Measurements from ENCODE around the gene IGFBP1.

IGFBP1 gene

GRCh38 chr7:45893374-45893995 lies 5.2 kb downstream of the IGFBP1 start:
- Histone ChIP-seq H3K36me3 (ENCODE audit: control insufficient read depth, low read depth, low read length) (no peaks in the 10 kb centered on the region), H3K4me3 (ENCODE audit: low read length) (no peak overlapping the region), H3K27ac (ENCODE audit: low read length) (no peak overlapping the region), H3K4me1 (ENCODE audit: control insufficient read depth, low read depth, low read length) (peaks cover 5% of the 10 kb centered on the region), H3K27me3 (ENCODE audit: control insufficient read depth, insufficient read depth, low read length) (peaks cover 26% of the 10 kb centered on the region), H3K9ac (ENCODE audit: low read length) (no peak overlapping the region), H3K9me3 (ENCODE audit: control insufficient read depth, low read depth, low read length) (no peaks in the 10 kb centered on the region)

- H3K4me1 ChIP-seq (ENCODE audit: control insufficient read depth, low read depth, low read length), result peaks cover 4% of the 10 kb centered on the region
- no peaks in the 10 kb centered on the region for H3K9me3 ChIP-seq (ENCODE audit: control insufficient read depth, low read depth, low read length)
- H3K36me3 ChIP-seq (ENCODE audit: control insufficient read depth, low read depth, low read length), result no peaks in the 10 kb centered on the region
- H3K27ac ChIP-seq (ENCODE audit: low read length), result no peak overlapping the region
- no peak overlapping the region for H3K9ac ChIP-seq (ENCODE audit: low read length)
- H3K4me3 ChIP-seq (ENCODE audit: low read length), result no peak overlapping the region
- H3K27me3 ChIP-seq (ENCODE audit: control insufficient read depth, insufficient read depth, low read length), result peaks cover 19% of the 10 kb centered on the region
Measured at GRCh38 chr7:45893996-45894664, 5.8 kb downstream of the IGFBP1 start.

DNA sequence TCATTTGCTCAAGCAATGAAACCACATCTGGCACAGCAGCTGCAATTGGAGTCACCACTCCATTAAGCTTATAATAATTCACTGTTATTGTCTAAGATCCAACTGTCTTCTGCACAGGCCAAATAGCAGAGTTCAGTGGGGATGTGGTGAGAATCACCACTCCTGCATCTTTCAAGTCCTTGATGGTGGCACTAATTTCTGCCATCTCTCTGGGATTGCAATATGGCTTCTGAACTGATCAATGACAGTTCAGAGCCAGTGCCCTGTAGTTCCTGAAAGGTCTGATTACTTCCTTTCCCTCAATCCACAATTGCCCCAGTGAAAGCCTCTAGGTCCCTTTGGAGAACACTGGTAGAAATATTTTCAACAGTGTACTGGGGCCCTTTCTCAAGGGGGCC lies 6.4 kb downstream of the IGFBP1 start:
- Histone ChIP-seq H3K4me1 (ENCODE audit: control insufficient read depth, low read depth, low read length) (no peaks in the 10 kb centered on the region), H3K9me3 (ENCODE audit: control insufficient read depth, low read depth, low read length) (no peaks in the 10 kb centered on the region), H3K27ac (ENCODE audit: low read length) (no peak overlapping the region), H3K4me3 (ENCODE audit: low read length) (no peak overlapping the region), H3K9ac (ENCODE audit: low read length) (no peak overlapping the region), H3K36me3 (ENCODE audit: control insufficient read depth, low read depth, low read length) (no peaks in the 10 kb centered on the region), H3K27me3 (ENCODE audit: control insufficient read depth, insufficient read depth, low read length) (peaks cover 14% of the 10 kb centered on the region)

DNA sequence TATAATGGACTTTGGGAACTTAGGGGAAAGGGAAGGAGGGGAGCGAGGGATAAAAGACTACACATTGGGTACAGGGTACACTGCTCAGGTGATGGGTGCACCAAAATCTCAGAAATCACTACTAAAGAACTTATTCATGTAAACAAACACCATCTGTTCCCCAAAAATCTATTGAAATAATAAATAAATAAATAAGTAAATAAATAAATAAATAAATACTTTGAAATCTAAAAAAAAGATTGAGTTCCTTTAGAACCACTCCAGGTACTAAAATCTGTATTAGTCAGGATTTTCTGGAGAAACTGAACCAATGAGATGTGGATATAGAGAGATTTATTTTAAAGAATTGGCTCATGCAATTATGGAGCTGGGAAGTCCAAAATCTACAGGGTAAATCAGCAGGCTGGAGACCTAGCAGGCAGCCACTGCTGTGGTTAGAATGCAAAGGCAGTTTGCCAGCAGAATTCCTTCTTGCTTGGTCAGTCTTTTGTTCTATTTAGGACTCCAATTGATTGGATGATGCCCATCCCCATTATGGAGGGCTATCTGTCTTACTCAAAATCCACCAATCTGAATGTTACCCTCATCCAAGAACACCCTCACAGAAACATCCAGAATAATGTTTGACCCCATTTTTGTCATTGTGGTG lies 8.9 kb downstream of the IGFBP1 start:
- H3K4me1 ChIP-seq (ENCODE audit: control insufficient read depth, low read depth, low read length), result no peaks in the 10 kb centered on the region
- no peak overlapping the region for H3K9ac ChIP-seq (ENCODE audit: low read length)
- no peaks in the 10 kb centered on the region for H3K27me3 ChIP-seq (ENCODE audit: control insufficient read depth, insufficient read depth, low read length)
- no peaks in the 10 kb centered on the region for H3K36me3 ChIP-seq (ENCODE audit: control insufficient read depth, low read depth, low read length)
- no peak overlapping the region for H3K27ac ChIP-seq (ENCODE audit: low read length)
- no peak overlapping the region for H3K4me3 ChIP-seq (ENCODE audit: low read length)
- no peaks in the 10 kb centered on the region for H3K9me3 ChIP-seq (ENCODE audit: control insufficient read depth, low read depth, low read length)

DNA sequence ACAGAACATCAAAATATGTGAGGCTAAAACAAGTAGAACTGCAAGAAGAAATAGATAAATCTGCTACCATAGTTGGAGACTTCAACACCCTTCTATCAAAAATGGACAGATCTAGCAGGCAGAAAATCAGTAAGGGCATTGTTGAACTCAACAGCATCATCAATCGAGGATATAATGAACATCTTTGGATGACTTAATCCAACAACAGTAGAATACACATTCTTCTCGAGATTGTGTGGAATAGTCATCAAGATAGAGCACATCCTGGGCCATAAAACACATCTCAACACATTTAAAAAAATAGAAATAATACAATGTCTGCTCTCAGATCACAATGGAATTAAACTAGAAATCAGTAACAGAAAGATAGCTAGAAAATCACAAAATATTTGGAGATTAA lies 9.9 kb downstream of the IGFBP1 start:
- Histone ChIP-seq H3K4me1 (ENCODE audit: control insufficient read depth, low read depth, low read length) (no peaks in the 10 kb centered on the region), H3K36me3 (ENCODE audit: control insufficient read depth, low read depth, low read length) (no peaks in the 10 kb centered on the region), H3K9ac (ENCODE audit: low read length) (no peak overlapping the region), H3K9me3 (ENCODE audit: control insufficient read depth, low read depth, low read length) (no peaks in the 10 kb centered on the region), H3K27ac (ENCODE audit: low read length) (no peak overlapping the region), H3K4me3 (ENCODE audit: low read length) (no peak overlapping the region), H3K27me3 (ENCODE audit: control insufficient read depth, insufficient read depth, low read length) (no peaks in the 10 kb centered on the region)

GRCh38 chr7:45901566-45901965 lies 13.3 kb downstream of the IGFBP1 start:
- Histone ChIP-seq H3K4me1 (ENCODE audit: control insufficient read depth, low read depth, low read length) (no peaks in the 10 kb centered on the region), H3K27me3 (ENCODE audit: control insufficient read depth, insufficient read depth, low read length) (no peaks in the 10 kb centered on the region)

GRCh38 chr7:45902820-45903219 lies 14.5 kb downstream of the IGFBP1 start:
- H3K9me3 ChIP-seq (ENCODE audit: control insufficient read depth, low read depth, low read length), result no peaks in the 10 kb centered on the region
- no peak overlapping the region for H3K4me3 ChIP-seq (ENCODE audit: low read length)
- H3K4me1 ChIP-seq (ENCODE audit: control insufficient read depth, low read depth, low read length), result no peaks in the 10 kb centered on the region
- no peak overlapping the region for H3K27ac ChIP-seq (ENCODE audit: low read length)
- H3K9ac ChIP-seq (ENCODE audit: low read length), result no peak overlapping the region
- no peaks in the 10 kb centered on the region for H3K36me3 ChIP-seq (ENCODE audit: control insufficient read depth, low read depth, low read length)
- H3K27me3 ChIP-seq (ENCODE audit: control insufficient read depth, insufficient read depth, low read length), result no peaks in the 10 kb centered on the region

More at GRCh38 chr7:45901566-45901965, 13.3 kb downstream of the IGFBP1 start:
- Histone ChIP-seq H3K4me3 (ENCODE audit: low read length) (no peak overlapping the region), H3K36me3 (ENCODE audit: control insufficient read depth, low read depth, low read length) (no peaks in the 10 kb centered on the region), H3K9me3 (ENCODE audit: control insufficient read depth, low read depth, low read length) (no peaks in the 10 kb centered on the region), H3K27ac (ENCODE audit: low read length) (no peak overlapping the region), H3K9ac (ENCODE audit: low read length) (no peak overlapping the region)

DNA sequence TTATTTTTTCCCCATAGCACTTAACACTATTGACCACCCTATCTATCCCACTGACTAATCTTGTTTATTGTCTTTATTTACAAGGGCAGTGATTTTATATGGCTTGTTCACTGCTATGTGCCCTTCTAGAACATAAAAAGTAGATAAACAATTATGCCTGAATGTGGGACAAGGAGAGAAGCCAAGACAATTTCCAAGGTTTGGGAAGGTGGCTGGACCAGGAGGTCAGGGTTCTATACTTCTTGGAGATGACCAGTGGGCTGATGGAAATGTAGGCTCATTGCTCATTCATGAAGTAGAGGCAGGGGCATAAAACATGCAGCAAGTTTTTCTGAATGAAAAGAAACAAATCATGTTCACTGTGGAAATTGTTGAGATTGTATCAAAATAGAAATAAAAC lies 21.3 kb downstream of the IGFBP1 start:
- no peaks in the 10 kb centered on the region for H3K4me1 ChIP-seq (ENCODE audit: control insufficient read depth, low read depth, low read length)
- no peak overlapping the region for H3K9ac ChIP-seq (ENCODE audit: low read length)
- no peak overlapping the region for H3K27ac ChIP-seq (ENCODE audit: low read length)

GRCh38 chr7:45910855-45911254 lies 22.6 kb downstream of the IGFBP1 start:
- H3K9me3 ChIP-seq (ENCODE audit: control insufficient read depth, low read depth, low read length), result no peaks in the 10 kb centered on the region
- no peaks in the 10 kb centered on the region for H3K27me3 ChIP-seq (ENCODE audit: control insufficient read depth, insufficient read depth, low read length)
- no peak overlapping the region for H3K9ac ChIP-seq (ENCODE audit: low read length)
- no peak overlapping the region for H3K4me3 ChIP-seq (ENCODE audit: low read length)
- no peaks in the 10 kb centered on the region for H3K4me1 ChIP-seq (ENCODE audit: control insufficient read depth, low read depth, low read length)
- H3K27ac ChIP-seq (ENCODE audit: low read length), result no peak overlapping the region
- H3K36me3 ChIP-seq (ENCODE audit: control insufficient read depth, low read depth, low read length), result no peaks in the 10 kb centered on the region

More for the DNA sequence above, 21.3 kb downstream of the IGFBP1 start:
- Histone ChIP-seq H3K9me3 (ENCODE audit: control insufficient read depth, low read depth, low read length) (no peaks in the 10 kb centered on the region), H3K4me3 (ENCODE audit: low read length) (no peak overlapping the region), H3K27me3 (ENCODE audit: control insufficient read depth, insufficient read depth, low read length) (no peaks in the 10 kb centered on the region), H3K36me3 (ENCODE audit: control insufficient read depth, low read depth, low read length) (no peaks in the 10 kb centered on the region)

DNA sequence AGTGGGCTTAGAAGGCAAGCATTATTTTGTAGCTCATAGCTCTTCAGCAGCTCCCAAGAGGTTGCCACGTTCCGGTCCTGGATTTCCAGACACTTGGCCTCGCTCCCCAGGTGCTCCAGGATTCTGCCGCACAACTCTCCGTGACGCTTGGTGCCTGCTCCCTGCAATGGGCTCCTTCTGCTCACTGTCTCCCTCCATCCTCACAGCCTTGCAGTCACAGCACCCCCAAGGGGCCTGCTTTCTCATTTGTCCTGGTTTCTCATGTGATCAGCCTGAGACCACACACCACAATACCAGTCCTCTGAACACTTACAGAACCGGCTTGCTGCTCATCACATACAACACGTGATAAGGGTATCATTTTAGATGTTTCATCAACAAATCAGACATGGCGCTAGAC lies 23.0 kb downstream of the IGFBP1 start:
- Histone ChIP-seq H3K27me3 (ENCODE audit: control insufficient read depth, insufficient read depth, low read length) (no peaks in the 10 kb centered on the region), H3K4me1 (ENCODE audit: control insufficient read depth, low read depth, low read length) (no peaks in the 10 kb centered on the region), H3K4me3 (ENCODE audit: low read length) (no peak overlapping the region), H3K27ac (ENCODE audit: low read length) (no peak overlapping the region), H3K9me3 (ENCODE audit: control insufficient read depth, low read depth, low read length) (no peaks in the 10 kb centered on the region), H3K9ac (ENCODE audit: low read length) (no peak overlapping the region), H3K36me3 (ENCODE audit: control insufficient read depth, low read depth, low read length) (no peaks in the 10 kb centered on the region)

- Histone ChIP-seq H3K9me3 (ENCODE audit: control insufficient read depth, low read depth, low read length) (no peaks in the 10 kb centered on the region), H3K27me3 (ENCODE audit: control insufficient read depth, insufficient read depth, low read length) (peaks cover 6% of the 10 kb centered on the region), H3K36me3 (ENCODE audit: control insufficient read depth, low read depth, low read length) (no peaks in the 10 kb centered on the region), H3K4me3 (ENCODE audit: low read length) (no peak overlapping the region), H3K4me1 (ENCODE audit: control insufficient read depth, low read depth, low read length) (peaks cover 4% of the 10 kb centered on the region), H3K9ac (ENCODE audit: low read length) (no peak overlapping the region), H3K27ac (ENCODE audit: low read length) (no peak overlapping the region)
Measured at GRCh38 chr7:45912972-45913371, 24.7 kb downstream of the IGFBP1 start.

GRCh38 chr7:45914911-45915310 lies 26.6 kb downstream of the IGFBP1 start:
- Histone ChIP-seq H3K36me3 (ENCODE audit: control insufficient read depth, low read depth, low read length) (no peaks in the 10 kb centered on the region), H3K9me3 (ENCODE audit: control insufficient read depth, low read depth, low read length) (no peaks in the 10 kb centered on the region)

More at GRCh38 chr7:45914911-45915310, 26.6 kb downstream of the IGFBP1 start:
- peaks cover 4% of the 10 kb centered on the region for H3K4me1 ChIP-seq (ENCODE audit: control insufficient read depth, low read depth, low read length)
- H3K9ac ChIP-seq (ENCODE audit: low read length), result no peak overlapping the region
- no peak overlapping the region for H3K4me3 ChIP-seq (ENCODE audit: low read length)
- peaks cover 26% of the 10 kb centered on the region for H3K27me3 ChIP-seq (ENCODE audit: control insufficient read depth, insufficient read depth, low read length)
- H3K27ac ChIP-seq (ENCODE audit: low read length), result no peak overlapping the region
